Muscle layer of duodenum (tissue), 2 donors: ENCODE results near the gene JADE1.

Source experiments
- H3K27ac ChIP-seq: one replicate; pipeline ENCODE4 v1.7.0; 2013; ENCODE audit warnings: mild to moderate bottlenecking, low read length
- H3K27me3 ChIP-seq: one replicate; pipeline ENCODE4 v1.7.0; 2013; ENCODE audit warnings: low read depth, mild to moderate bottlenecking, control low read depth, low read length
- H3K36me3 ChIP-seq, 2 donors: one replicate each; pipeline ENCODE4 v1.7.0; 2013; ENCODE audit warnings: low read length in 2 of 2, control low read depth in 1 of 2, mild to moderate bottlenecking in 1 of 2; ENCODE audit not compliant: insufficient read depth in 2 of 2, control insufficient read depth in 1 of 2
- H3K4me1 ChIP-seq, 2 donors: one replicate each; pipeline ENCODE4 v1.7.0; 2013; ENCODE audit warnings: low read length in 2 of 2, mild to moderate bottlenecking in 2 of 2, control low read depth in 1 of 2, moderate library complexity in 1 of 2; ENCODE audit not compliant: insufficient read depth in 2 of 2, control insufficient read depth in 1 of 2
- H3K4me3 ChIP-seq, 2 donors: one replicate each; pipeline ENCODE4 v1.7.0; 2013; ENCODE audit warnings: low read length in 2 of 2, low read depth in 1 of 2, mild to moderate bottlenecking in 1 of 2
- H3K9me3 ChIP-seq, 2 donors: one replicate each; pipeline ENCODE4 v1.7.0; 2013; ENCODE audit warnings: low read length in 2 of 2, control low read depth in 1 of 2, mild to moderate bottlenecking in 1 of 2; ENCODE audit not compliant: control insufficient read depth in 1 of 2
- donor health status: healthy.

Gene JADE1

DNA sequence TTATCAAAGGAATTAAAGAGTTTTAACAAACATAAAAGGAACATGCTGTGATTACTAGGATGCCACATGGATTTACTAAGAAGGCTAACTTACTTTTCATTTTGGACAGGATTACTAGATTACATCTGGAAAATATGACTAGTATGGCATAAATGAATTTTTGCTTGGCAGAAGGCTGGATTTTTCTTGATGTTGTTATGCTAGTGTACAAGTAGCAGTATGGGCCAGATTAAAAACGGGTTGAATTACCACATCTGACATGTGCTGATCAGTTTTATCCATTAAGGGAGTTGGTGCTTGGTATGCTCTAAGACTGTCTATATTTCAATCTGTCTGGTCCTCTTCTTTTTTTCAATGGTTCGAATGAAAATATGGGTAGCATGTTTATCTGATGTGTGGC lies 70.5 kb downstream of the JADE1 start:
- H3K27me3 ChIP-seq: no peaks in the 10 kb centered on the region
- H3K4me1 ChIP-seq: no peaks in the 10 kb centered on the region
- H3K36me3 ChIP-seq: no peaks in the 10 kb centered on the region
- no peaks in the 10 kb centered on the region for H3K9me3 ChIP-seq
- no peak overlapping the region for H3K27ac ChIP-seq
- no peak overlapping the region for H3K4me3 ChIP-seq

GRCh38 chr4:128880662-128881061 lies 71.2 kb downstream of the JADE1 start:
- Histone ChIP-seq H3K4me1 (no peaks in the 10 kb centered on the region), H3K4me3 (no peak overlapping the region), H3K27me3 (no peaks in the 10 kb centered on the region), H3K9me3 (no peaks in the 10 kb centered on the region), H3K36me3 (no peaks in the 10 kb centered on the region), H3K27ac (no peak overlapping the region)

DNA sequence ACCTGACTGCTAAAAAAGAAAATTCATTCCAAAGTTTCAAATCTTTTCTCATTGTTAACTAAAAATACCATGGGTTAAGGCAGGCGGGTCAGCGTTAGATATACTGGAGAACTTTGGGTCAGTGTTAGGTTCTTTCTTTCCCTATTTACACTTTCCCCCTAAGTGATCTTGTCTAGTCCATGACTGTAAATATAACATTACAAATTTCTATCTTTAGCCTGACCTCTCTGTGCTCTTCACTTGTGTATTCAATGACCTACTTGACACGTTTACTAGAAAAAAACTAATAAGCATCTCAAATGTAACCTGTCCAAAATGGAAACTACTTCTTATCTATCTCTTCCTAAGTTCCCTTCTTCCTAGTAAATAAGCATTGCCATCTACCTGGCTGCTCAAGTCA lies 95.3 kb downstream of the JADE1 start:
- Histone ChIP-seq H3K4me3 (no peak overlapping the region), H3K36me3 (no peaks in the 10 kb centered on the region), H3K27ac (no peak overlapping the region), H3K27me3 (no peaks in the 10 kb centered on the region), H3K4me1 (no peaks in the 10 kb centered on the region), H3K9me3 (no peaks in the 10 kb centered on the region)

- H3K27me3 ChIP-seq: no peaks in the 10 kb centered on the region
- no peak overlapping the region for H3K4me3 ChIP-seq
- no peaks in the 10 kb centered on the region for H3K36me3 ChIP-seq
- H3K27ac ChIP-seq: no peak overlapping the region
- no peaks in the 10 kb centered on the region for H3K4me1 ChIP-seq
- no peaks in the 10 kb centered on the region for H3K9me3 ChIP-seq
Observed at GRCh38 chr4:128906581-128906980, 97.1 kb downstream of the JADE1 start.

DNA sequence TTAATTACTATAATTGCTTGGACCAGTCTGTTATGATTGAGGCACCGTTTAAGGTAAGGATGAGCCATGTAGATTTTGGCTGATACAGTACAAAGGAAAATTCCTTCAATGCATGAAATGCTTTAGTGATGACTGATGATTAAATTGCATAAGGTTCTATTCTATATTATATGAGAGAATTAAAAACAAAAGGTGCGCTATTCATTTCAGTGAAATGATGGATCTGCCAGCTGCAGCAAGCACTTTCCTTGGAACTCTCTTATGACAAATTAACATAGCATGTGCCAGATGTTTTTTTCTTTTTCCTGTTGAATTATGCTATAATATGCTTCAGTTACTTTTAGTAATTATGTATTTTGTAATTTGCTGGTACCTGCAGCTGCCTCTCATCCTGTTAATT lies 98.5 kb downstream of the JADE1 start:
- Histone ChIP-seq H3K27me3 (no peaks in the 10 kb centered on the region), H3K4me1 (no peaks in the 10 kb centered on the region), H3K4me3 (no peak overlapping the region), H3K36me3 (no peaks in the 10 kb centered on the region), H3K27ac (no peak overlapping the region), H3K9me3 (no peaks in the 10 kb centered on the region)

- H3K27ac ChIP-seq: no peak overlapping the region
- H3K4me3 ChIP-seq: no peak overlapping the region
- no peaks in the 10 kb centered on the region for H3K4me1 ChIP-seq
- H3K9me3 ChIP-seq: no peaks in the 10 kb centered on the region
- no peaks in the 10 kb centered on the region for H3K27me3 ChIP-seq
- no peaks in the 10 kb centered on the region for H3K36me3 ChIP-seq
Observed at GRCh38 chr4:128908735-128909134, 99.2 kb downstream of the JADE1 start.

GRCh38 chr4:128913228-128913627 lies 103.7 kb downstream of the JADE1 start:
- no peaks in the 10 kb centered on the region for H3K9me3 ChIP-seq
- H3K27me3 ChIP-seq: no peaks in the 10 kb centered on the region
- H3K4me1 ChIP-seq: no peaks in the 10 kb centered on the region
- H3K4me3 ChIP-seq: no peak overlapping the region
- no peaks in the 10 kb centered on the region for H3K36me3 ChIP-seq
- no peak overlapping the region for H3K27ac ChIP-seq

DNA sequence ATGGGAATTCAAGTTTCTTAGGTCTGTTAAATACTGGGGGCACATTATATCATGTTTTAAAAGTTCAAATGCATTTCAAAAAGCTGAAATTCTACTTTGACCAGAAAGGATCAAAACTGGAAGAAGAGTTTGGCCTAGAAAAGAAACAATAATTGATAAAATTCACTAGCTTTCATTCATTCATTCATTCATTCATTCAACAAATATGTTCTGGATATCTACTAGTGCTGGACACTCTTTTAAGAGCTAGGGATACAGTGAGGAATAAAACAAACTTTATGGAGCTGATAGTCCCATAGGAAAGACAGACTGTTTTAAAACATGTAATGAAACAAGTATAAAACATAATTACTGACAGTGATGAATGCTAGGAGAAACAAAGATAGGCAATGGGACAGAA lies 106.0 kb downstream of the JADE1 start:
- H3K27ac ChIP-seq: no peak overlapping the region
- no peaks in the 10 kb centered on the region for H3K4me1 ChIP-seq

DNA sequence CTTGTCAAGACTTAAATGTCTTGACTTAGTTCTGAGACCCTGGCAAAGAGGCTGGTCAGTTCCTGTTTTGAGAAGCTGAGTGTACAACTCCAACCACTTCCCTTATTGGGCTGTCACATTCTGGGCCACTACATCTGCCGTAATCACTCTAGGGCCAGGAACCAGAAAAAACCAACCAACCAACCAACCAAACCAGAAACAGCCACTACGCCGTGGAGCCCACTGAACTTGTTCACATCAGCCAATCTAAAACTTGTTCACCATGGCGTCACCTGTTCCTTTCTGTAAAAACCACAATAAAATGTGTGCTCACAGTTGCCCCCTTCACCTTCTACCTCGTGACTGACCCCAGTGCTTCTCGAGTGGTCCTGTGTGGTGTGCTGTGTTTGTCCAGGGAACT lies 107.3 kb downstream of the JADE1 start:
- H3K36me3 ChIP-seq: no peaks in the 10 kb centered on the region
- no peak overlapping the region for H3K4me3 ChIP-seq
- peak overlapping the region; percentile 20 for H3K27ac ChIP-seq
- H3K27me3 ChIP-seq: no peaks in the 10 kb centered on the region
- no peaks in the 10 kb centered on the region for H3K4me1 ChIP-seq
- no peaks in the 10 kb centered on the region for H3K9me3 ChIP-seq

More for the DNA sequence above, 106.0 kb downstream of the JADE1 start:
- Histone ChIP-seq H3K36me3 (no peaks in the 10 kb centered on the region), H3K9me3 (no peaks in the 10 kb centered on the region), H3K27me3 (no peaks in the 10 kb centered on the region), H3K4me3 (no peak overlapping the region)

DNA sequence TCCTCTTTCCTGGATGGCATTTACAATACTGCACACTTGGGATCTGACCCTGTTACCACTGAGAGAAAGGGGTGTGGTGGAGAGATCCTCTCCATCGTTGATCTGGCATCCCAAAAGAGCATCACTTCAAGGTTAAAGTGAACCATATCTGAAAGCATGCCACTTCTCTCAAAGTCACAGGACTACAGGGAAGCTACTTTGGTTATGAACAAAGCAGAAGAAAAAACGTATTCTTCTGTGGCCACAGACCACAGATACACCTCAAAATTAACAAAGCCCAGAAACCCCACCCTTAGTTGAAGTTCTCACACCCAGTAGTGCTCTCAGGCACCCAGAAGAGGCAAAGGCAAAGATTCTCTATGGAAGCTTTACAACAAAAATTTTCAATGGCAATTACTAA lies 108.3 kb downstream of the JADE1 start:
- Histone ChIP-seq H3K4me1 (no peaks in the 10 kb centered on the region), H3K9me3 (no peaks in the 10 kb centered on the region), H3K27ac (no peak overlapping the region), H3K36me3 (no peaks in the 10 kb centered on the region), H3K4me3 (no peak overlapping the region), H3K27me3 (no peaks in the 10 kb centered on the region)

DNA sequence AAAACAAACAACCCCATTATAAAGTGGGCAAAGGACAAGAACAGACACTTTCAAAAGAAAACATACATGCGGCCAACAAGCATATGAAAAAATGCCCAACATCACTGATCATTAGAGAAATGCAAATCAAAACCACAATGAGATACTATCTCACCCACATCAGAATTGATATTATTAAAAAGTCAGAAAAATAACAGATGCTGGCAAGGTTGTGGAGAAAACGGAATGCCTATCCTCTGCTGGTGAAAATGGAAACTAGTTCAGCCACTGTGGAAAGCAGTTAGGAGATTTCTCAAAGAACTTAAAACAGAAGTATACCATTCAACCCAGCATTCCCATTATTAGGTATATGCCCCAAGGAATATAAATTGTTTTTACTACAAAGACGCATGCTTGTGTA lies 112.5 kb downstream of the JADE1 start:
- Histone ChIP-seq H3K9me3 (no peaks in the 10 kb centered on the region), H3K27ac (no peak overlapping the region), H3K4me1 (no peaks in the 10 kb centered on the region), H3K36me3 (no peaks in the 10 kb centered on the region), H3K27me3 (no peaks in the 10 kb centered on the region), H3K4me3 (no peak overlapping the region)
